Activated CD4-positive, CD25-positive, alpha-beta regulatory T cell treated with anti-CD3 and anti-CD28 coated beads, Interleukin-2, amount 50 U/mL, for 72 hours (primary cell): ENCODE results near the gene SPSB1.

Source experiments
- DNase-seq: peaks from one replicate; pipeline ENCODE4 v3.0.0; 2021

The SPSB1 gene

GRCh38 chr1:9292361-9293240 lies at the start of gene SPSB1:
Gene SPSB1 (plus strand): TSS chr1:9292894. CDS start chr1:9355892, 62,998 bp downstream.
- peak; percentile 58 for DNase-seq

- no peak for DNase-seq
Observed at GRCh38 chr1:9243066-9243739, 49.5 kb upstream of the SPSB1 start.

- DNase-seq, result no peak
Observed at GRCh38 chr1:9244501-9245229, 48.0 kb upstream of the SPSB1 start.

GRCh38 chr1:9245230-9245619 lies 47.5 kb upstream of the SPSB1 start:
- DNase-seq, result no peak

- DNase-seq, result no peak
Observed at GRCh38 chr1:9245661-9246060, 47.0 kb upstream of the SPSB1 start.

- no peak for DNase-seq
Observed at GRCh38 chr1:9246215-9246614, 46.5 kb upstream of the SPSB1 start.

- no peak for DNase-seq
Observed at GRCh38 chr1:9246841-9247785, 45.6 kb upstream of the SPSB1 start.

GRCh38 chr1:9247894-9248293 lies 44.8 kb upstream of the SPSB1 start:
- DNase-seq, result no peak

GRCh38 chr1:9248341-9249262 lies 44.1 kb upstream of the SPSB1 start:
- no peak for DNase-seq

GRCh38 chr1:9249263-9249533 lies 43.5 kb upstream of the SPSB1 start:
- DNase-seq, result no peak

GRCh38 chr1:9249534-9250410 lies 42.9 kb upstream of the SPSB1 start:
- DNase-seq, result peak; percentile 43

GRCh38 chr1:9250411-9251381 lies 42.0 kb upstream of the SPSB1 start:
- DNase-seq, result no peak

GRCh38 chr1:9251501-9251900 lies 41.2 kb upstream of the SPSB1 start:
- no peak for DNase-seq

- DNase-seq, result no peak
Observed at GRCh38 chr1:9253004-9253403, 39.7 kb upstream of the SPSB1 start.

- no peak for DNase-seq
Observed at GRCh38 chr1:9253453-9254105, 39.1 kb upstream of the SPSB1 start.

GRCh38 chr1:9256332-9256731 lies 36.4 kb upstream of the SPSB1 start:
- no peak for DNase-seq

- no peak for DNase-seq
Observed at GRCh38 chr1:9257851-9258250, 34.8 kb upstream of the SPSB1 start.

- no peak for DNase-seq
Observed at GRCh38 chr1:9258629-9259028, 34.1 kb upstream of the SPSB1 start.
